Posterior cingulate gyrus (tissue), 11 donors: ENCODE data around the gene GRIN1.

Source experiments
- DNase-seq, 10 donors: peaks; one replicate each; pipeline versions ENCODE4 v3.0.0 to v3.0.0-alpha.2; 2020 to 2021; ENCODE audit warnings: mixed read lengths in 3 of 10
- intact Hi-C: fragments of 100-400 bp; cut with DNase I; formaldehyde crosslinking; loops from one replicate; pipeline ENCODE4 v1.15.1; 2023

GRIN1 gene

DNA sequence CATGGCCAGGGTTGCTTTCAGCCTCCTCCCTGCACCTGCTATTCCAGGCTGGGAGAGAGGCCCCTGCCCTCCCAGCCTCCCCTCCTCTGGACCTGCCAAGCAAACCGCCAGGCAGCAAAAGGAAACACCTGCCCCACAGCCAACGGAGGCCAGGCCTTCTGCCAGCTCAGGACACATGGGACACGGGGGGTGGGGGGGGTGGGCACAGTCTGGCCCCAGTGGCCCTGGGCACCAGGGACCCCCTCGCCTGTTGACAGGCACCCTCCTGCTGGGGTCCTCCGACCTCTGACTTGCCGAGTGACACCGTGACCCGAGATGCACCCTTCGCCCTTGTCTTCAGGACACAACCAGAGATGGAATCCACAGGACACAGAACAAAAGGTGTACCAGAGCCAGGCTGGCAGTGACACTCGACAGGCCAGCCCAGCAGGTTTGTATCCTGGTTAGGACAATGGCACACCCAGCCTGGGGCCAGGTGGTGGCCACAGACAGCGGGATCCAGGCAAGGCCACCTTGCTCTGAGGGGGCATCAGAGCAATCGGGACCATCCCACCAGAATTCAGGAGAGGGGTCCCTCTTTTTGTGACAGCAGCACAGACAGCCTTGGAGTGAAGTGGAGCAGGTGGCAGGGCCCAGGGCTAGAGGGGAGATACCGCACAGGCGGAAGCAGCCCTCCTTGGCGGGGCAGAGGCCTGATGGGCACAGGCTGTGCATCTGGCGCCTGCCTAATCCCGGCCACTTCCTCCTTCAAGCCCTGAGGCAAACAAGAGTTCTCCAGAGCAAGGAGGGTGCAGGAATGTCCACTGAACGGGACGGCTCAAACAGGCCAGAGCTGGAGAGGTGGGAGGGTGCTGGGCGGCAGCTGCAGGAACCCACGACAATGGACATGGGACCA lies 34.2 kb downstream of the GRIN1 start:
- no peak for DNase-seq
- intact Hi-C loops, result no loop called here

GRCh38 chr9:137173796-137174664 lies 35.1 kb downstream of the GRIN1 start:
- intact Hi-C loops, result no loop called here
- no peak for DNase-seq

- intact Hi-C loops, result no loop called here
- DNase-seq, result no peak
These were observed 35.9 kb downstream of the GRIN1 start for GRCh38 chr9:137174722-137175293.

DNA sequence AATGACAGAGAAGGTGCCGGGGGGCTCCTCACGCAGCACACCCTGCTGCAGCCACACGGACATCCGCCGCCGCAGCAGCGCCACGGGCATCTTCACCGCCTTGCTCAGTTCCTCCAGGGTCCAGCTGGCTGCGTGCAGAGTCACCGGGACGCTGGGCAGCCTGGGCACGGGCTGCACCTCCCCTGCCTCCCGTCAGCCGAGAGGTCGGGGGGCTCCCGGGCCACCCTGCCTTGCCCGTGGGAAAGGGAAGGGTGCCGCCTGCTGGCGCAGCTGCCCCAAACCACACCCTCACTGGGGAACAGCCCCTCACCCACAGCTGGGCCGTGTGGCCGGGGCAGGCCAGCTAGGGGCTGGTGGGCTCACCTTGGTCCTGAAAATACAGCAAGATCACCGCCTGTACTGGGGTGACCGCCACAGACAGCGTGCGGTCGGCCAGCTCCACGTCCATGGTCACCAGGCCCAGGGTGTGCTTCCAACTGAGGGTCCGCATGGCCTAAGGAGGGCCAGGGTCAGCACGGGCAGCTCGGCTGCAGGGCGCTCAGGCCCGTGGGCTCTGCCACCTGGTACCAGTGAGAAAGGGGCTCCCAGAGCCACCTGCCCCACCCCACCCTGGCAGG lies 36.5 kb downstream of the GRIN1 start:
- DNase-seq, result no peak
- intact Hi-C loops, result no loop called here

DNA sequence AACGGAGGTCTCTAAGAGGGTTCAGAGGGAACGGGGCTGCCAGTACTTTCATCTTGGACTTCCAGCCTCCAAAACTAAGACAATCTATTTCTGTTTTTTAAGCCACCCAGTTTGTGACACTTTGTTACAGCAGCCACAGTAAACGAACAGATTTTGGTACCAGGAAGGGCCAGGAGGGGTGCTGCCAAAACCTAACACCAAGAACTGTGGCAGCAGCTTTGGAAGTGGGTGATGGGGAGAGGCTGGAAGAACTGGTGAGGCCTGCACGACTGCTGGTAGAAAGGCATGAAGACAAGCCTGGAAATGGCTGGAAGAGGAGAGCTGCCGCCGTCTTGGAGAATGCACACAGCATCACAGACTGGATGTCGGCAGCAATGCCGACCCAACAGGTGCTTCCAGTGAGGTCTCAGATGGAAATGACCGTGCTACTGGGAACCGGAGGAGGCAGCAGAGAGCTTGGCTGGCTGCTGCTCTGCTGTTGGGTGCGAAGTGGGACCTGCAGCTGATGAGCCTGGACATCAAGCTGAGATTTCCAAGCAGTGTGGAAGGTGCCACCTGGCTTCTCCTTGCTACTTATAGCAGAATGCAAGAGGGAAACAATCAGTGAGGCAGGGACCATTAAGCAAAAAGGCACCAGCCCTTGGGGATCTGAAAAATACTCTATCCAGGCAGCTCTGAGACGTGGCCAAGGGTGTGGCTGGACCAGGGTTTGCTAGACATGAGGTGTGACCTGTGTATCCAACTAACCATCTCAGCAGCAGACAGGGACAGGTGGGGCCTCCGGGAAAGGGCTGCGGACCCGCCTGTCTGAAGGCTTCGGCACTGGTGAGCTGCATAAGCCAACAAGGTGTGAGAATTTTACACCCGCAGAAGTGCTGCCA lies 37.6 kb downstream of the GRIN1 start:
- intact Hi-C loops, result no loop called here
- DNase-seq, result peak in 2 of 10 donors; percentile 52 to 56

- DNase-seq, result no peak
- intact Hi-C loops, result no loop called here
These were observed 39.4 kb downstream of the GRIN1 start for GRCh38 chr9:137178201-137178938.

DNA sequence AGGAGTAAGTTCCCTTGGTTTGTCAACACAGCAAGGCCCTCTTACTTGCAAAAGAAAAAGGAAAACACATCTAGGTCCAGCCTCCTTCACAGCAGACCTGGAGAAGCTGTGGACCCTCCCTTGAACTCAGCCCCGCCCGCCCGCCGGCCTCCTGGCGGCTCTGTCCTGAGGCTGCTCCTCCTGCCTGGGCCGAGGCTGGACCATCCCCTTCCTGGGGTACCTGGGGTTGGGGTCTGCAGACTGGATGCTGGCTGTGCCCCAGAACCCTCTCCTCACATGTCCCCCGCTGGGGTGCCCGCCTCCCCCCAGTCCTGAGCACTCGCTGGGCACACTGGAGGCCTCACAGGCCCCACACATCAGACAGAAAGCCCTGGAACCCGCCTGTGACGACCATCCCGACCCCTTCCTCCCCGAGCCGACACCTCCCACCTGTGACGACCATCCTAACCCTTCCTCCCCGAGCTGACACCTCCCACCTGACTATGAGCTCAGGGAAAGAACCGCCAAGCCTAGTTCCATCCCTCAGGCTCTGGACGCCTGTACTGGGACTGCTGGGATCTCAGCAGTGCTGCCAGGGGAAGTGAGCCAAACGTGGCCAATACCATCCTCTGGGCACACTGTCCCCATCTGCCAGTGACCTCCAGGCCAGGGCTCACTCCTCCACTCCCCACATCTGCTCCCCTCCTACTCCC lies 40.1 kb downstream of the GRIN1 start:
- intact Hi-C loops, result no loop called here

GRCh38 chr9:137179761-137180160 lies 40.8 kb downstream of the GRIN1 start:
- intact Hi-C loops, result no loop called here
- DNase-seq, result no peak

More for the DNA sequence above, 40.1 kb downstream of the GRIN1 start:
- DNase-seq, result no peak

DNA sequence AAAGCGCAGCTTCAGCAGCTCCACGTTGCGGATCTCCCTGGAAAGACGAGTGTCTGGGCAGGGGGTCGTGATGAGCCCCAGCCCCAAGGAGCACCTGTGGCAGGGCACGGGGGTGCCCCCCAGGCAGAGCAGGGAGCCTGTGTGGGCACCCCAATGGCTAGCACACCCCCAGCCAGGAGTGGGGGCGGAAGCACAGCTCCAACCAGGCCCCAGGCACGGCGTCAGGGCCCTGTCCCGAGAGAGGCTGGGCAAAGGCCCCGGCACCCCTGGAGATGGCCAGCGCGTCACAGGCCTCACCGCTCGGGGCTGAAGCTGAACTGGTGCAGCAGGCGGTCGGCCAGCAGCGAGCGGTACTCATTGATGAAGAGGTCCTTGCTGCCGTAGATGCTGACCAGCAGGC lies 41.5 kb downstream of the GRIN1 start:
- intact Hi-C loops, result no loop called here
- no peak for DNase-seq

DNA sequence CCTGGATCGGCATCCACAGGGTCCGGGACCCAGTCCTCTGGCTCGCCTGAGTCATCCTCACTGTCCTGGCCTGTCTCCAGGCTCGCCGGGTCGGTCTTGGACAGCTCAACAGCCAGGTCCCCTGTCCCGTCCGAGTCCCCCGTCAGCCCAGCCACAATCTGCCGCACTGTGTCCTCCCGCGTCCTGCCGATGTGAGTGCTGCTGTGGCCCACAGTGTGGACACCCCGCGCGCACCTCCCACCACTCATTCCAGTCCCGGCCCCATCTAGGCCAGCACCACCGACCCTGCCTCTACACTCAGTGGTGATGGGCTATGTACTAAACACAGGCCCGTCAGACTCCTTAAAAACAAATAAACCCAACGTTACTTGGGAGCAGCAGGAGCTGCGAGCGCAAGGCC lies 42.7 kb downstream of the GRIN1 start:
- no peak for DNase-seq
- intact Hi-C loops, result no loop called here

GRCh38 chr9:137182836-137183235 lies 43.9 kb downstream of the GRIN1 start:
- intact Hi-C loops, result no loop called here
- no peak for DNase-seq

GRCh38 chr9:137183980-137184595 lies 45.1 kb downstream of the GRIN1 start:
- intact Hi-C loops, result no loop called here
- DNase-seq, result no peak

DNA sequence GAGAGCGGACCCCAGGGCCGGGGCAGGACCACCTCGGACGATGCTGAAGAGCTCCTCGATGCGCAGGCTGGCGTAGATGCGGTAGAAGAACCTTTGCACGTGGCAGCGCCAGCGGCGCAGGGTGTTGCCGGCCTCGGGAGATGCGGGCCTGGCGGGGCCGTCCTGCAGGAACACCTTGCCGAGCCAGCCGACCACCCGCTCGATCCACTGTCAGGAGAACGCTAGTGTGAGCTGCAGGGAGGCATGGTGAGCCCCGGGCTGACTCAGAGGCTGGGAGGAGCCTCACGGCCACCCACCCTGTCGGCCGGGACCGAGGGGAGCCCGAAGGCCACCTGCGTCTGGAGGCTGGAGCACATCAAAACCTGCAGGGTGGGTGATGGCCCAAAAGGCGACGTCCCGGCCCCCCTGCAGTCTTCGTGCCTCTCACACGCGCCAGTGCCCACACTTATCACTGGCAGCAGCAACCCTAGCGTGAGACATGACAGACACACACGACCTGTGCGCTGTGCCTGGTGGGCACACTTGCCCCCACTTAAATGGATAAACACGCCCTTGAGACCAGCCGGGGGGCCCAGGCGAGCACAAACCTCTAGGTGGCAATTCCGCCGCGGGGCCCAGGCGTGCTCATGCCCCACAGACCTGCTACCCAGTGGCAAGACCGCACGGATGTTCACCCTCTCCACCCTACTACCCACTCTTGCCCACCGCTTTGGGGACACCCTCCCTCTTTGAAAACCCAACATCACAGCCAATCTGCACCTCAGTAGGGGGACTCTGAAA lies 46.1 kb downstream of the GRIN1 start:
- intact Hi-C loops, result loop anchor here (5.0 kb wide), 1 partner anchor 52 kb away; no protein-coding TSS in a partner anchor

DNA sequence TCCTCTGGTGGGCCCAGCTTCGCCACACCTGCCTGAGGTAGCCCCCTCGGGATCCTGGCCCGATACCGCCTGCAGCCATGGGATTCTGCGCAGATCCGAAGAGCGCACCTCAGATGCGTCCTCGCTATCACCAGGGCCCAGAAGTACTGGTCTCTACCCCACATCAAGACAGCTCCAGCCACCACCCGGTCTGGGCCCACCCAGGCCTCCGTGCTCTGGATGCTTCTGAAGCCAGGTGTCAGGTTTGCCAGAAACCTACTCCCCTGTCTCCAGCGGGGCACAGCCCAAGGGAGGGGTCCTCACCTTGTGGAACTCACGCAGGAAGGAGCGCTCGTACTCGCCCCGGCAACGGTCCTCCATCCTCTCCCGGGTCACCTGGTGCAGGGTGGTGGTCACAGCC lies 47.0 kb downstream of the GRIN1 start:
- intact Hi-C loops, result loop anchor here (5.0 kb wide), 1 partner anchor 51 kb away; no protein-coding TSS in a partner anchor
- DNase-seq, result no peak

More for the DNA sequence above, 46.1 kb downstream of the GRIN1 start:
- no peak for DNase-seq

- no peak for DNase-seq
- intact Hi-C loops, result loop anchor here (5.0 kb wide), 1 partner anchor 51 kb away; no protein-coding TSS in a partner anchor
These were observed 47.4 kb downstream of the GRIN1 start for GRCh38 chr9:137186385-137186784.

- intact Hi-C loops, result loop anchor here (5.0 kb wide), 1 partner anchor 50 kb away; no protein-coding TSS in a partner anchor
- DNase-seq, result no peak
These were observed 48.4 kb downstream of the GRIN1 start for GRCh38 chr9:137187386-137187785.

DNA sequence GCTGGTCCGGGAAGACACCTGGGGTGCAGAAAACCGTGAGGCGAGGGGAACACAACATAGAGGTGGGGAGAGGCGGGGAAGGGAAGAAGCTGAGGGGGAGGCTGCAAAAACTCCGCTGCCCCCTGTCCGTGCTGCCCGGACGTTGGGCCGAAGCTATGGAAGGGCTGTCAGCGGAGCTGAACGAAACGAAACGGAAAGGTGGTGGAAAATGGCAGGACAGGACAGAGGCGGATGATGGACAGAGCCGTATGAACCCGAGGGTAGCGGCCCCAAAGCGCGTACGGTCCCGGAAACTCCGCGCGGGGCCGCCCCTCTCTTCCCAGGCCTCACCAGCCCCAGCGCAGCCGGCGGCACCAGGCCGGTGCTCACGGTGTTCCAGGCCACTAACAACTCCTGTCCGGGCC lies 49.1 kb downstream of the GRIN1 start:
- intact Hi-C loops, result loop anchor here (1.0 to 5.0 kb wide), 3 partner anchors 17 to 49 kb away; partner anchors contain the start of genes NDOR1, RNF208 and TMEM203
- no peak for DNase-seq
